Mucosa of stomach (tissue), 1 donor: ENCODE data around the gene PI4K2A.

Source experiments
- H3K27me3 ChIP-seq: one replicate; pipeline ENCODE4 v1.7.0; 2013; ENCODE audit warnings: mild to moderate bottlenecking, low read length; ENCODE audit not compliant: control insufficient read depth, insufficient read depth
- H3K36me3 ChIP-seq: one replicate; pipeline ENCODE4 v1.7.0; 2013; ENCODE audit warnings: low read length; ENCODE audit not compliant: control insufficient read depth, insufficient read depth
- H3K4me1 ChIP-seq: one replicate; pipeline ENCODE4 v1.7.0; 2013; ENCODE audit warnings: mild to moderate bottlenecking, low read length; ENCODE audit not compliant: control insufficient read depth, insufficient read depth
- H3K4me3 ChIP-seq: one replicate; pipeline ENCODE4 v1.7.0; 2013; ENCODE audit warnings: low read length
- H3K9ac ChIP-seq: one replicate; pipeline ENCODE4 v1.7.0; 2013; ENCODE audit warnings: mild to moderate bottlenecking, low read length, moderate library complexity
- H3K9me3 ChIP-seq: one replicate; pipeline ENCODE4 v1.7.0; 2013; ENCODE audit warnings: mild to moderate bottlenecking, low read length, moderate library complexity; ENCODE audit not compliant: control insufficient read depth
- donor health status: Pancreatic carcinoma.

The PI4K2A gene

GRCh38 chr10:97703398-97704067, 63.1 kb downstream of the PI4K2A start:
- H3K27me3 ChIP-seq = no peaks in the 10 kb centered on the region
- H3K9ac ChIP-seq = no peak overlapping the region
- H3K4me1 ChIP-seq = no peaks in the 10 kb centered on the region
- no peaks in the 10 kb centered on the region for H3K9me3 ChIP-seq
- no peaks in the 10 kb centered on the region for H3K36me3 ChIP-seq
- H3K4me3 ChIP-seq = no peak overlapping the region

GRCh38 chr10:97704341-97704740, 63.9 kb downstream of the PI4K2A start:
- no peaks in the 10 kb centered on the region for H3K36me3 ChIP-seq
- H3K4me1 ChIP-seq = no peaks in the 10 kb centered on the region
- H3K4me3 ChIP-seq = no peak overlapping the region
- H3K9me3 ChIP-seq = no peaks in the 10 kb centered on the region
- no peaks in the 10 kb centered on the region for H3K27me3 ChIP-seq
- no peak overlapping the region for H3K9ac ChIP-seq

GRCh38 chr10:97705006-97705670, 64.7 kb downstream of the PI4K2A start:
- H3K9ac ChIP-seq = no peak overlapping the region
- no peaks in the 10 kb centered on the region for H3K4me1 ChIP-seq
- H3K4me3 ChIP-seq = no peak overlapping the region

GRCh38 chr10:97707134-97707861, 66.8 kb downstream of the PI4K2A start:
- Histone ChIP-seq H3K27me3 (no peaks in the 10 kb centered on the region), H3K4me1 (no peaks in the 10 kb centered on the region), H3K9me3 (no peaks in the 10 kb centered on the region), H3K9ac (no peak overlapping the region), H3K4me3 (no peak overlapping the region), H3K36me3 (no peaks in the 10 kb centered on the region)

More at GRCh38 chr10:97705006-97705670, 64.7 kb downstream of the PI4K2A start:
- H3K9me3 ChIP-seq = no peaks in the 10 kb centered on the region
- no peaks in the 10 kb centered on the region for H3K27me3 ChIP-seq
- H3K36me3 ChIP-seq = no peaks in the 10 kb centered on the region

GRCh38 chr10:97708167-97708566, 67.7 kb downstream of the PI4K2A start:
- no peaks in the 10 kb centered on the region for H3K36me3 ChIP-seq
- H3K27me3 ChIP-seq = no peaks in the 10 kb centered on the region
- no peak overlapping the region for H3K4me3 ChIP-seq
- H3K4me1 ChIP-seq = no peaks in the 10 kb centered on the region
- H3K9ac ChIP-seq = no peak overlapping the region
- H3K9me3 ChIP-seq = no peaks in the 10 kb centered on the region

GRCh38 chr10:97708976-97709946, 68.8 kb downstream of the PI4K2A start:
- H3K9ac ChIP-seq = peak overlapping the region; percentile 10
- no peak overlapping the region for H3K4me3 ChIP-seq
- no peaks in the 10 kb centered on the region for H3K27me3 ChIP-seq
- H3K36me3 ChIP-seq = no peaks in the 10 kb centered on the region
- no peaks in the 10 kb centered on the region for H3K4me1 ChIP-seq
- H3K9me3 ChIP-seq = no peaks in the 10 kb centered on the region

GRCh38 chr10:97711640-97712572, 71.4 kb downstream of the PI4K2A start:
- Histone ChIP-seq H3K27me3 (no peaks in the 10 kb centered on the region), H3K9me3 (no peaks in the 10 kb centered on the region), H3K9ac (no peak overlapping the region), H3K4me3 (no peak overlapping the region), H3K4me1 (peaks cover 12% of the 10 kb centered on the region), H3K36me3 (no peaks in the 10 kb centered on the region)

- no peaks in the 10 kb centered on the region for H3K27me3 ChIP-seq
- H3K4me3 ChIP-seq = peak within 1 kb of the TSS; percentile 17
- H3K4me1 ChIP-seq = peaks cover 23% of the 10 kb centered on the region
- peak within 1 kb of the TSS; percentile 71 for H3K9ac ChIP-seq
- no peaks in the 10 kb centered on the region for H3K9me3 ChIP-seq
- no peaks in the 10 kb centered on the region for H3K36me3 ChIP-seq
Observed at GRCh38 chr10:97713339-97713825, 72.9 kb downstream of the PI4K2A start, which contains the start of gene MARVELD1. MARVELD1 (plus strand) TSS chr10:97713730; CDS start chr10:97713877, 147 bp downstream.

- Histone ChIP-seq H3K9ac (peak overlapping the region; percentile 71), H3K4me1 (peaks cover 29% of the 10 kb centered on the region), H3K4me3 (peak overlapping the region; percentile 17), H3K9me3 (no peaks in the 10 kb centered on the region), H3K36me3 (no peaks in the 10 kb centered on the region), H3K27me3 (no peaks in the 10 kb centered on the region)
Observed at GRCh38 chr10:97713826-97714400, 73.4 kb downstream of the PI4K2A start.

GRCh38 chr10:97714401-97715258, 74.2 kb downstream of the PI4K2A start:
- H3K9ac ChIP-seq = peak overlapping the region; percentile 71
- no peaks in the 10 kb centered on the region for H3K27me3 ChIP-seq
- no peaks in the 10 kb centered on the region for H3K36me3 ChIP-seq
- H3K4me1 ChIP-seq = peaks cover 36% of the 10 kb centered on the region
- no peaks in the 10 kb centered on the region for H3K9me3 ChIP-seq
- H3K4me3 ChIP-seq = peak overlapping the region; percentile 17
